ENCODE data around the gene EPC1.

DNA sequence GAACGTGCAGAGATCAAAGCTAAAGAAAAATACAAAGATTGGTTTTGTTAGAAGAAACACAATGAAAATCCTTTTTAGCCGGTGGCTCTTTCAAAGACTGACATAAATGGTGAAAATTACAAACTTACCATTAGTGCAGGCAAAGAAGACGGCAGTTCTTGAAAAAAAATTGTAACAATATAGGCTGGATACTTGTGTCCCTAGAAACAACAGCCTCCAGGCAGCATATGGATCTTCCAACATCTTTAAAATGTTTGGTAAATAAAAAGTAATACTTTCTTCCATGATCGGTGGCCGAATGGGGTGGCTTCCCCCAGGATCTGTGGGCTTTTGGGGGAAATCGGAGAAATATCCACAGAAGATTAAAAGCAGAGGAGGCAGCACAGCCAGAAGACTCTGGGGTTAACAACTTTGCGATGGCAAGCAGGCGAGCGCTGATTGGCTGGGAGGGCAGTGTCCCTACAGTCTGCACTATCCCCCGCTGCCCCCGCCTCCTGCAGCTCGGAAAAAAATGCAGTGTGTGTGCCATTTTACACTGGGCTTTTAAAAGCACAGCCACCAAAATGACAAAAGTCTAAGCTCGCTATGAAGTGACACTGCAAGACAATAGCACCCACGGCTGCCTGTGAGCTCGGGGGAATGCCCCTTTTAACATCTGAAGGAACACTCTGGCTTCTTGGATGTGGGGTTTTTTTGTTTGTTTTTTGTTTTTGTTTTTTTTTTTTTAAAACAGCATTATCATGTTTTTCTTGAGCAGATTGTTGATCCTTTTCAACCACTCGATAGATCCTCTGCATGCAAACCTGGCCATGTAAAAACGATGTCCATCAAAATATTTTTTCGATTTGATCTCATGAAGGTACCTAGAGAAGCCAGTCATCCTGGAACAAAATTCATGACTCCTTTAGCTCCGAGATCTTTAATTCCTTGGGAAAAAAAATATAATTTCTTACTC lies 31.7 kb upstream of the EPC1 start:
- TF ChIP-seq EZH2phosphoT487 (IDR thresholded peaks at IDR 0.05; ENCODE audit: low read length) = no peak
- TF ChIP-seq CTCF (IDR thresholded peaks at IDR 0.05; ENCODE audit: low read length) = no peak
